HG03135 (cell line): ENCODE measurements around the gene PDXDC1.
"Not testable (repeated sequence)": the region's sequence is repeated elsewhere in the genome, so short reads cannot be mapped to it uniquely, and the experiment has no call there.

Experiments
- ATAC-seq: cut with Tn5 transposase; IDR thresholded peaks from one replicate; pipeline ENCODE4 v1.9.1; 2021; ENCODE audit warnings: mild to moderate bottlenecking, moderate library complexity; ENCODE audit not compliant: unreplicated experiment

PDXDC1 gene, protein sequence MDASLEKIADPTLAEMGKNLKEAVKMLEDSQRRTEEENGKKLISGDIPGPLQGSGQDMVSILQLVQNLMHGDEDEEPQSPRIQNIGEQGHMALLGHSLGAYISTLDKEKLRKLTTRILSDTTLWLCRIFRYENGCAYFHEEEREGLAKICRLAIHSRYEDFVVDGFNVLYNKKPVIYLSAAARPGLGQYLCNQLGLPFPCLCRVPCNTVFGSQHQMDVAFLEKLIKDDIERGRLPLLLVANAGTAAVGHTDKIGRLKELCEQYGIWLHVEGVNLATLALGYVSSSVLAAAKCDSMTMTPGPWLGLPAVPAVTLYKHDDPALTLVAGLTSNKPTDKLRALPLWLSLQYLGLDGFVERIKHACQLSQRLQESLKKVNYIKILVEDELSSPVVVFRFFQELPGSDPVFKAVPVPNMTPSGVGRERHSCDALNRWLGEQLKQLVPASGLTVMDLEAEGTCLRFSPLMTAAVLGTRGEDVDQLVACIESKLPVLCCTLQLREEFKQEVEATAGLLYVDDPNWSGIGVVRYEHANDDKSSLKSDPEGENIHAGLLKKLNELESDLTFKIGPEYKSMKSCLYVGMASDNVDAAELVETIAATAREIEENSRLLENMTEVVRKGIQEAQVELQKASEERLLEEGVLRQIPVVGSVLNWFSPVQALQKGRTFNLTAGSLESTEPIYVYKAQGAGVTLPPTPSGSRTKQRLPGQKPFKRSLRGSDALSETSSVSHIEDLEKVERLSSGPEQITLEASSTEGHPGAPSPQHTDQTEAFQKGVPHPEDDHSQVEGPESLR

DNA sequence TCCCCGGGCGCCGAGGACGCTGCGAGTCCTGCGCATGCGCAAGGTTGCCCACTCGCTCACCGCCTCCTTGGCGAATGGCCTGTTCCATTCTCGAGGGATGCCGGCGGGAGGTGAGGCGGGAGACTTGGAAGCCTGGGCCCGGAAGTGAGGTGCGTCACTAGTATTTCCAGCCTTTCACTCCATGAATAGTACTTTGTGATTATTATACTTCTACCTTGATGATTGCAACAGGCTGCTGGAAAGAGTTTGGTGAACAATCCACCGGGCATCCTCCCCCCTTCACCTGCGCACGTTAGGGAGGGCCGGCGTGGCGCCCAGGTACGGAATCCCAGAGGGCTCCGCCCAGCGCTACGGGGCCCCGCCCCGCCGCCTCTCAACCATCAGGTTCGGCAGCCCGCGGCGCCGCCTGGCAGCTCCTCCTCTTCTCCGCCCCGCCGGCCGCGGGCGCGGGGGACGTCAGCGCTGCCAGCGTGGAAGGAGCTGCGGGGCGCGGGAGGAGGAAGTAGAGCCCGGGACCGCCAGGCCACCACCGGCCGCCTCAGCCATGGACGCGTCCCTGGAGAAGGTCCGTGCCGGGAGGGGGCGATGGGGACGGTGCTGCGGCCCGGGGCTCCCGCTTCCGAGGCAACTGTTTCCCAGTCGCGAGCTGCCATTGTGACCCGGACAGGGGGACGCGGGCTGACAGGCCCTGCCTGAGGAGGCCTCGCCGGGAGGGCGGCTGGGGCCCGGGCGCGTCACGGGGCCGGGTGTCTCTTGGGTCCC lies at the start of gene PDXDC1:
Gene PDXDC1, plus strand, starts transcription at position 371 of the 762 bp plus-strand sequence. Its CDS starts 174 bp downstream, at position 545.
- peak; percentile 94 for ATAC-seq

DNA sequence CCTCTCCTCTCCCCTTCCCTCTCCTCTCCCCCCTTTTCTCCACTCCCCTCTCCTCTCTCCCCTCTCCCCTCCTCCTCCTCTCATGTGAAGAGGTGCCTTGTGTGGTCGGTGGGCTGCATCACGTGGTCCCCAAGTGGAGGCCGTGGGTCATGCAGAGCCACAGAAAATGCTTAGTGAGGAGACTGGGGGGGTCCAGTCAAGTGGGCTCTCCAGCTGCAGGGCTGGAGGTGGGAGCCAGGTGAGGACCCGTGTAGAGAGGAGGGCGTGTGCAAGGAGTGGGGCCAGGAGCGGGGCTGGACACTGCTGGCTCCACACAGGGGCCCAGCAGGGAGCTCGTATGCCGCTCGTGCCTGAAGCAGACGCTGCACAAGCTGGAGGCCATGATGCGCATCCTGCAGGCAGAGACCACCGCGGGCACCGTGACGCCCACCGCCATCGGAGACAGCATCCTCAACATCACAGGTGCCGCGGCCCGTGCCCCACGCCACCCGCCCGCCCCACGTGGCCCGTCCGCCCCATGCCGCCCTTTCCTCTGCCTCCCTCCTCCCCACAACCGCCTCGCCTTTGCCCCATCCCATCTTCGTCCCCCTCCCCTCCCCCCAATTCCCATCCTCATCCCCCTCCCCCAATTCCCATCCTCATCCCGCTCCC lies 46.6 kb upstream of the PDXDC1 start:
- not testable (repeated sequence) for ATAC-seq

- ATAC-seq = not testable (repeated sequence)
Observed at GRCh38 chr16:14929176-14929575, 45.6 kb upstream of the PDXDC1 start.

DNA sequence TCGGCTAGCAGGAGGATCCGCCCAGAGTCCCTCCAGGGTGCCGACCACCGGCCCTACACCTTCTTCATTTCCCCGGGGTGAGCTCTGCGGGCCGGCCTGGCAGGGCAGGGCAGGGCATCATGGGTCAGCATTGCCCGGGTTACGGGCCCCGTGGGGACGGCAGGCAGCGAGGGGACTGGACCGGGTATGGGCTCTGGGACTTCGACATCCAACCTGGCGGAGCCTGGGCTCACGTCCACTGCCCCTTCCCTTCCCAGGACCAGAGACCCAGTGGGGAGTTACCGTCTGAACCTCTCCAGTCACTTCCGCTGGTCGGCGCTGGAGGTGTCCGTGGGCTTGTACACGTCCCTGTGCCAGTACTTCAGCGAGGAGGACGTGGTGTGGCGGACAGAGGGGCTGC lies 44.6 kb upstream of the PDXDC1 start:
- not testable (repeated sequence) for ATAC-seq

GRCh38 chr16:14930971-14931370 lies 43.9 kb upstream of the PDXDC1 start:
- ATAC-seq = not testable (repeated sequence)

- ATAC-seq = not testable (repeated sequence)
Observed at GRCh38 chr16:14932581-14933375, 42.0 kb upstream of the PDXDC1 start.

GRCh38 chr16:14937143-14937542 lies 37.7 kb upstream of the PDXDC1 start, which contains the start of gene NPIPA1:
TSS of gene NPIPA1 (plus strand) at chr16:14937443. CDS start at chr16:14937443, 0 bp downstream.
- ATAC-seq = not testable (repeated sequence)

DNA sequence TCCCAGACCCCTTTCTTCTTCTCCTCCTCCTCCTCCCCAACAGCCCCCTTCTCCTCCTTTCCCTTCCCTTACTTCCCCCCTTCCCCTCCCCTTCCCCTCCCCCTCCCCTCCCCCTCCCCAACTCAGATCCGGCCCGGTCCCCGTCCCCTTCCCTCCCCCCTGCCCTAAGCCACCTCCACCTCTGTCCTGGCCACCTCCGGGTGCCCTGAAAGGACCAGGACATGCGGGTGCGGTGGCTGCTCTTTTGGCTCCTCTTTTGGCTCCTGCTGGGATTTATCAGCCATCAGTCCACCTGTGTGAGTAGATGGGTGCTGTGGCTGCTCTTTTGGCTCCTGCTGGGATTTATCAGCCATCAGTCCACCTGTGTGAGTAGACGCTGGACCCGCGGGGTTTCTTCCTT lies 36.8 kb upstream of the PDXDC1 start:
- ATAC-seq = not testable (repeated sequence)

DNA sequence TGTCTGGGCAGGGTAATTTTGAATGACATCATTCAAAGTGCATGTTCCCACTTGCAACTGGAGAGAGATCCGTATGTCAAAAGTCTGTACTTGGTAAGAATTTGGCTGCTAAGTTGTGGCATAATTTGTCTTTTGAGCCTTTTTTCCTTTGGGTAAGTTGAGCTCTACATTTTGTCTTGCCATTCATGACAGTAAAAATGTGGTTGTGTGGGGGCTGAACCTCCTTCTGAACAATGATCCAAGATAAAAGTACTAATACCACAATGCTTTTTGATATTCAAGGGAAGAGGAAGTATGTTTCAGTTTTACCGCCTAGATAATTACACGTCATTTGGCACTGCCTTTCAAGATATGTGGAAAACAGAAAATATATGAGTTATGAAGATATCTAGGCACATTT lies 32.1 kb upstream of the PDXDC1 start:
- not testable (repeated sequence) for ATAC-seq

- ATAC-seq = no peak
Observed at GRCh38 chr16:14955546-14956231, 19.1 kb upstream of the PDXDC1 start.

GRCh38 chr16:14957576-14958322 lies 17.1 kb upstream of the PDXDC1 start:
- ATAC-seq = no peak

DNA sequence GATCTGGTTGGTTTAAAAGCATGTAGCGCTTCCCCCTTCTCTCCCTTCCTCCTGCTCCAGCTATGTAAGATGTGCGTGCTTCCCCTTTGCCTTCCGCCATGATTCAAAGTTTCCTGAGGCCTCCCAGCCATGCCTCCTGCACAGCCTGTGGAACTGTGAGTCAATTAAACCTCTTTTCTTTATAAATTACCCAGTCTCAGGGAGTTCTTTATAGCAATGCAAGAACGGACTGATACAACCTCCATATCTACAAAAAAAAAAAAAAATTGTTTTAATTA lies 16.6 kb upstream of the PDXDC1 start:
- ATAC-seq = no peak

GRCh38 chr16:14958970-14959369 lies 15.9 kb upstream of the PDXDC1 start:
- no peak for ATAC-seq

- ATAC-seq = no peak
Observed at GRCh38 chr16:14961405-14962186, 13.2 kb upstream of the PDXDC1 start.

- ATAC-seq = no peak
Observed at GRCh38 chr16:14963281-14964173, 11.3 kb upstream of the PDXDC1 start.

DNA sequence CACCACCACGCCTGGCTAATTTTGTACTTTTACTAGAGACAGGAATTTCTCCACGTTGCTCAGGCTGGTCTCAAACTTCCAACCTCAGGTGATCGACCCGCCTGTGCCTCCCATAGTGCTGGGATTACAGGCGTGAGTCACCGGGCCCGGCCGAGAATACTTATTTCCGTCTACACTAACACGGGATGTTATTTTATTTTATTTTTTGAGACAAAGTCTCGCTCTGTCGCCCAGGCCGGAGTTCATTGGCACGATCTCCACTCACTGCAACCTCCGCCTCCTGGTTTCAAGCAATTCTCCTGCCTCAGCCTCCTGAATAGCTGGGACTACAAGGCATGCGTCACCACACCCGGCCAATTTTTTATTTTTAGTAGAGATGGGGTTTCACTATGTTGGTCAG lies 9.5 kb upstream of the PDXDC1 start:
- no peak for ATAC-seq

- not testable (repeated sequence) for ATAC-seq
Observed at GRCh38 chr16:14969795-14970194, 5.0 kb upstream of the PDXDC1 start.
